Vagina (tissue), 2 donors: ENCODE results near the gene UPK1A. TPM values are rescaled to one million over a fixed set of nuclear protein-coding genes. Genes with fewer than 3 reads are reported as not detected.

Experiments
- DNase-seq, 2 donors: peaks; one replicate each; pipeline ENCODE4 v3.0.0-alpha.2; 2017; ENCODE audit errors: extremely low spot score in 2 of 2
- H3K27ac ChIP-seq: fragments of 200-600 bp; sonication (generic); one replicate; pipeline ENCODE4 v1.5.1; 2019
- H3K27me3 ChIP-seq: fragments of 200-600 bp; sonication (generic); one replicate; pipeline ENCODE4 v1.5.1; 2019
- H3K36me3 ChIP-seq, 2 donors: fragments of 200-600 bp; sonication (generic); one replicate each; pipeline ENCODE4 v1.5.1; 2017 to 2019
- H3K4me1 ChIP-seq: fragments of 200-600 bp; sonication (generic); one replicate; pipeline ENCODE4 v1.5.1; 2019
- H3K4me3 ChIP-seq, 2 donors: fragments of 200-600 bp; sonication (generic); 1 replicate in 1 of 2; 2 replicates in 1 of 2; pipeline ENCODE4 v1.5.1; 2016 to 2019
- H3K9me3 ChIP-seq: fragments of 200-600 bp; sonication (generic); one replicate; pipeline ENCODE4 v1.5.1; 2019
- POLR2A ChIP-seq, 2 donors: fragments of 450-650 bp; IDR thresholded peaks; one replicate each; pipeline ENCODE4 v1.6.1; 2017; ENCODE audit warnings: antibody characterized with exemption in 2 of 2, mild to moderate bottlenecking in 2 of 2, moderate library complexity in 2 of 2
- POLR2AphosphoS5 ChIP-seq, 2 donors: sonication (generic); formaldehyde crosslinking; IDR thresholded peaks; one replicate each; pipeline ENCODE4 v1.9.0; 2017; ENCODE audit warnings: antibody characterized with exemption in 2 of 2, mild to moderate bottlenecking in 2 of 2, low read depth in 1 of 2; ENCODE audit not compliant: insufficient read depth in 1 of 2
- intact Hi-C: fragments of 100-400 bp; cut with DNase I; formaldehyde crosslinking; loops from one replicate; pipeline ENCODE4 v1.15.1; 2023
- total RNA-seq: library from RNA; depleted of rRNA; stranded (reverse); fragments of >200 nt; gene quantifications from one replicate; pipeline ENCODE4 v1.2.3, GENCODE V29; 2016
- TF ChIP-seq, protein P1 (sequence below), 3 experiments: fragments of 450-650 bp in 2 of 3; fragments of 200-600 bp in 1 of 3; sonication (generic) in 1 of 3; IDR thresholded peaks; one replicate each; pipeline ENCODE4 v1.5.1; 2017 to 2019; ENCODE audit warnings: antibody characterized with exemption in 3 of 3, mild to moderate bottlenecking in 2 of 3, moderate library complexity in 2 of 3

UPK1A gene
- total RNA-seq, 1 donor from 2014 or later: 9.1 TPM

DNA sequence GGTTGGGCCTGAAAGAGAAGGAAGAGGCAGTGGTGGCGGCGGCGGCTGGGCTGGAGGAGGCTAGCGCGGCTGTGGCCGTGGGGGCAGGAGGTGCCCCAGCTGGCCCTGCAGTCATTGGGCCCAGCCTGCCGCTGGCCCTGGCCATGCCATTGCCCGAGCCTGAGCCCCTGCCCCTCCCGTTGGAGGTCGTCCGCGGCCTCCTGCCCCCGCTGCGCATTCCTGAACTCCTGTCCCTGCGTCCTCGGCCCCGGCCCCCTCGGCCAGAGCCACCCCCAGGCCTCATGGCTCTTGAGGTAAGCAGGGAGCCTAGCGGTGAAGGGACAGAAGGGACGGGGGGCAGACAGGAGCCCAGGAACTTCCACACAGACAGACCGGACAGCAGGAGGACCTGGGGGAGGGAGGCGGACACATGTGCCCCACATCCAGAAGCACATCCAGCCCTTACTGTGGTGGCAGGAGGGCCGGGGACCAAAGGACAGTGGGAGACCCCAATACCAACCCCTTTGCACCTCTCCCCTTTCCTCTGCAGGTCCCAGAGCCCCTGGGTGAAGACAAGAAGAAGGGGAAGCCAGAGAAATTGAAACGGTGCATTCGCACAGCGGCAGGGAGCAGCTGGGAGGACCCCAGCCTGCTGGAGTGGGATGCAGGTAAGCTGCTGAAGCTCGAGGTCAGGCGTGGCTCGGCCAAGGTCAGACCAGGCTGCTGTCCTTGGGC is 32.4 kb upstream of the UPK1A start:
- intact Hi-C loops: no loop called here
- DNase-seq: no peak
- no peaks in the 10 kb centered on the region for H3K9me3 ChIP-seq
- H3K4me1 ChIP-seq: peaks cover 18% of the 10 kb centered on the region
- peaks cover 0 to 75% of the 10 kb centered on the region in 2 donors for H3K36me3 ChIP-seq
- TF ChIP-seq POLR2AphosphoS5 (IDR thresholded peaks at IDR 0.05; ENCODE audit: insufficient read depth in 1 of 2, low read depth in 1 of 2) (no peak), POLR2A (IDR thresholded peaks at IDR 0.05) (no peak)
- TF ChIP-seq, protein P1, sequence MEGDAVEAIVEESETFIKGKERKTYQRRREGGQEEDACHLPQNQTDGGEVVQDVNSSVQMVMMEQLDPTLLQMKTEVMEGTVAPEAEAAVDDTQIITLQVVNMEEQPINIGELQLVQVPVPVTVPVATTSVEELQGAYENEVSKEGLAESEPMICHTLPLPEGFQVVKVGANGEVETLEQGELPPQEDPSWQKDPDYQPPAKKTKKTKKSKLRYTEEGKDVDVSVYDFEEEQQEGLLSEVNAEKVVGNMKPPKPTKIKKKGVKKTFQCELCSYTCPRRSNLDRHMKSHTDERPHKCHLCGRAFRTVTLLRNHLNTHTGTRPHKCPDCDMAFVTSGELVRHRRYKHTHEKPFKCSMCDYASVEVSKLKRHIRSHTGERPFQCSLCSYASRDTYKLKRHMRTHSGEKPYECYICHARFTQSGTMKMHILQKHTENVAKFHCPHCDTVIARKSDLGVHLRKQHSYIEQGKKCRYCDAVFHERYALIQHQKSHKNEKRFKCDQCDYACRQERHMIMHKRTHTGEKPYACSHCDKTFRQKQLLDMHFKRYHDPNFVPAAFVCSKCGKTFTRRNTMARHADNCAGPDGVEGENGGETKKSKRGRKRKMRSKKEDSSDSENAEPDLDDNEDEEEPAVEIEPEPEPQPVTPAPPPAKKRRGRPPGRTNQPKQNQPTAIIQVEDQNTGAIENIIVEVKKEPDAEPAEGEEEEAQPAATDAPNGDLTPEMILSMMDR (IDR thresholded peaks at IDR 0.05): no peak
- H3K27me3 ChIP-seq: no peaks in the 10 kb centered on the region
- H3K27ac ChIP-seq: no peak overlapping the region
- H3K4me3 ChIP-seq: no peak overlapping the region

- no peak for DNase-seq
- TF ChIP-seq, protein P1 (IDR thresholded peaks at IDR 0.05): no peak
- no peaks in the 10 kb centered on the region for H3K27me3 ChIP-seq
- H3K27ac ChIP-seq: no peak overlapping the region
- H3K4me3 ChIP-seq: no peak overlapping the region
- peaks cover 0 to 61% of the 10 kb centered on the region in 2 donors for H3K36me3 ChIP-seq
- H3K9me3 ChIP-seq: no peaks in the 10 kb centered on the region
- peaks cover 3% of the 10 kb centered on the region for H3K4me1 ChIP-seq
- intact Hi-C loops: no loop called here
Observed at GRCh38 chr19:35636651-35637050, 29.7 kb upstream of the UPK1A start.

DNA sequence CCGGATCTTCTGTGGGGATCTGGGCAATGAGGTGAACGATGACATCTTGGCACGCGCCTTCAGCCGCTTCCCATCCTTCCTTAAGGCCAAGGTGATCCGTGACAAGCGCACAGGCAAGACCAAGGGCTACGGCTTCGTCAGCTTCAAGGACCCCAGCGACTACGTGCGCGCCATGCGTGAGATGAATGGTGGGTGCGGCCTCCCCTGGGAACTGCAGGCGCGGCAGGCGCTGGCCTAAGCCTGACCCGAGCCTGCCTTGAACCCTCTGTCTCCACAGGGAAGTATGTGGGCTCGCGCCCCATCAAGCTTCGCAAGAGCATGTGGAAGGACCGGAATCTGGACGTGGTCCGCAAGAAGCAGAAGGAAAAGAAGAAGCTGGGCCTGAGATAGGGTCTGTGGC is 29.2 kb upstream of the UPK1A start:
- no peak overlapping the region for H3K27ac ChIP-seq
- DNase-seq: no peak
- no peak overlapping the region for H3K4me3 ChIP-seq
- H3K36me3 ChIP-seq: peaks cover 0 to 55% of the 10 kb centered on the region in 2 donors
- peaks cover 8% of the 10 kb centered on the region for H3K4me1 ChIP-seq
- no peaks in the 10 kb centered on the region for H3K9me3 ChIP-seq
- H3K27me3 ChIP-seq: no peaks in the 10 kb centered on the region
- intact Hi-C loops: no loop called here
- no peak for TF ChIP-seq POLR2AphosphoS5 (IDR thresholded peaks at IDR 0.05; ENCODE audit: insufficient read depth in 1 of 2, low read depth in 1 of 2)

DNA sequence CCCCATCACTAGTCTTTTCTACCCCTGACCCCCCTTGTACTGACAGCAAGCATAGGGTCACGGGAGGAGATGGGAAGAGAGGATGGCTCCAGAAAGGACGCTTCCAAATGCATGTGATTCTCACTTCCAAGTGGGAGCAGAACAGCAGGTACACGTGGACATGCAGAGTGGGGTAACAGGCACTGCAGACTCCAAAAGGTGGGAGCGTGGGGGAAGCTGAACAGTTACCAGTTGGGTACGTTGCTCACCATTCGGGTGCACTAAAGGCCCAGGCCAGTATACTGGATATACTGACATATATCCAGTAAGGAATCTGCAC is 27.0 kb upstream of the UPK1A start:
- Histone ChIP-seq H3K4me3 (no peak overlapping the region), H3K27me3 (no peaks in the 10 kb centered on the region), H3K27ac (no peak overlapping the region), H3K4me1 (peaks cover 19% of the 10 kb centered on the region), H3K9me3 (no peaks in the 10 kb centered on the region), H3K36me3 (peaks cover 0 to 34% of the 10 kb centered on the region in 2 donors)
- TF ChIP-seq, protein P1 (IDR thresholded peaks at IDR 0.05): no peak
- TF ChIP-seq POLR2A (IDR thresholded peaks at IDR 0.05) (no peak), POLR2AphosphoS5 (IDR thresholded peaks at IDR 0.05; ENCODE audit: insufficient read depth in 1 of 2, low read depth in 1 of 2) (no peak)
- peak in 1 of 2 donors; percentile 64 for DNase-seq
- intact Hi-C loops: no loop called here

GRCh38 chr19:35639863-35640262 is 26.5 kb upstream of the UPK1A start:
- TF ChIP-seq, protein P1 (IDR thresholded peaks at IDR 0.05): no peak
- TF ChIP-seq POLR2AphosphoS5 (IDR thresholded peaks at IDR 0.05; ENCODE audit: insufficient read depth in 1 of 2, low read depth in 1 of 2) (no peak), POLR2A (IDR thresholded peaks at IDR 0.05) (no peak)

More at GRCh38 chr19:35639863-35640262, 26.5 kb upstream of the UPK1A start:
- Histone ChIP-seq H3K4me1 (peaks cover 21% of the 10 kb centered on the region), H3K4me3 (no peak overlapping the region), H3K9me3 (no peaks in the 10 kb centered on the region), H3K36me3 (peaks cover 0 to 28% of the 10 kb centered on the region in 2 donors), H3K27ac (no peak overlapping the region), H3K27me3 (no peaks in the 10 kb centered on the region)
- intact Hi-C loops: no loop called here
- peak in 1 of 2 donors; percentile 37 for DNase-seq
